Upper lobe of left lung (tissue), 6 donors: ENCODE results near the gene LRRC15. TPM values are rescaled to one million over a fixed set of nuclear protein-coding genes. Genes with fewer than 3 reads are reported as not detected.

ENCODE experiments used
- ATAC-seq, 2 donors: fragments of 200-7000 bp; cut with Tn5 transposase; one replicate each; pipeline ENCODE4 v1.9.1; 2022; ENCODE audit warnings: mild to moderate bottlenecking in 2 of 2, moderate library complexity in 2 of 2; ENCODE audit not compliant: low FRiP score in 2 of 2
- DNase-seq, 2 donors: peaks; one replicate each; pipeline ENCODE4 v3.0.0-alpha.2; 2019 to 2020
- H3K27ac ChIP-seq, 4 donors: fragments of 200-600 bp; sonication (generic); one replicate each; pipeline ENCODE4 v1.5.1; 2016 to 2019
- H3K27me3 ChIP-seq, 4 donors: fragments of 200-600 bp; sonication (generic); one replicate each; pipeline ENCODE4 v1.5.1; 2017 to 2019
- H3K36me3 ChIP-seq, 4 donors: fragments of 200-600 bp; sonication (generic); one replicate each; pipeline ENCODE4 v1.5.1; 2016 to 2019
- H3K4me1 ChIP-seq, 4 donors: fragments of 200-600 bp; sonication (generic); one replicate each; pipeline ENCODE4 v1.5.1; 2018 to 2019
- H3K4me3 ChIP-seq, 4 donors: fragments of 200-600 bp; sonication (generic); one replicate each; pipeline ENCODE4 v1.5.1; 2017 to 2019; ENCODE audit warnings: mild to moderate bottlenecking in 2 of 4, moderate library complexity in 1 of 4
- H3K9me3 ChIP-seq, 4 donors: fragments of 200-600 bp; sonication (generic); one replicate each; pipeline ENCODE4 v1.5.1; 2018 to 2019
- EP300 ChIP-seq, 4 donors: sonication (generic); formaldehyde crosslinking; IDR thresholded peaks; one replicate each; pipeline ENCODE4 v1.5.1; 2017; ENCODE audit warnings: antibody characterized with exemption in 4 of 4, control low read depth in 2 of 4
- POLR2A ChIP-seq, 4 donors: fragments of 450-650 bp; IDR thresholded peaks; one replicate each; pipeline ENCODE4 v1.5.1; 2016 to 2017; ENCODE audit warnings: antibody characterized with exemption in 4 of 4, mild to moderate bottlenecking in 2 of 4
- POLR2AphosphoS5 ChIP-seq, 2 donors: sonication (generic); formaldehyde crosslinking; IDR thresholded peaks; one replicate each; pipeline ENCODE4 v1.5.1; 2017; ENCODE audit warnings: antibody characterized with exemption in 2 of 2
- WGBS, 2 donors: methylation state at CpG; one replicate each; pipeline ENCODE4 v1.1.5; 2017 to 2018; 5-methylcytosine and 5-hydroxymethylcytosine counted together
- total RNA-seq, 6 donors: library from RNA; depleted of rRNA in 4 of 6; stranded (reverse); fragments of >200 nt in 4 of 6; gene quantifications; one replicate each; pipeline versions ENCODE4 v1.1.0 to v1.2.1, GENCODE V29; 2016 to 2021
- TF ChIP-seq, protein P1 (sequence below), 6 experiments: fragments of 450-650 bp in 4 of 6; fragments of 200-600 bp in 2 of 6; sonication (generic) in 2 of 6; IDR thresholded peaks; one replicate each; pipeline ENCODE4 v1.5.1; 2016 to 2019; ENCODE audit warnings: antibody characterized with exemption in 6 of 6
- donor health status: DM: no; HTN: no; CAD: no; lungs with moderate emphysema.
- donor health status: DM: no; HTN: yes; CAD: no; lungs with severe emphysema.

Gene LRRC15
- total RNA-seq, 6 donors from 2014 or later, result 0.15 to 1.1 (median 1.0) TPM; not detected in 3

DNA sequence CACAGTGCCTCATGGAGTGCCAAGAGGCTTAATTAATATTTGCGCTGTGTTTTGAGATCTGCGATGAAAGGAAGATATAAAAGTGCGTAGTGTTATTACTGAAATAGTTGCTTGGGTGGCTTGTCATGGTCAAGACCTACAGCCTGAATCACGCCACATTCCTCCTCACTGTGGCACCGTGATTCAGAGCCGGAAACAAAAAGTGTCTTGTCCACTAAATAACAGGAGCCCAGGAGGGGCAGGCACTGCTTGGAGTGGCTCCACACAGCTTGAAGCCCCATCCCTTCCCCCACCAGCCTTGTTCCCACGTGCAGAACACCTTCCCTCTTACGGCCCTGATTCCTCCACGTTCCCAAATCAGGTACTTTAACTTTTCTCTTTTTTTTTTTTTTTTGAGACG, 1.2 kb upstream of the LRRC15 start:
- TF ChIP-seq POLR2A (IDR thresholded peaks at IDR 0.05) (no peak), POLR2AphosphoS5 (IDR thresholded peaks at IDR 0.05) (no peak), EP300 (IDR thresholded peaks at IDR 0.05) (no peak)
- TF ChIP-seq, protein P1, sequence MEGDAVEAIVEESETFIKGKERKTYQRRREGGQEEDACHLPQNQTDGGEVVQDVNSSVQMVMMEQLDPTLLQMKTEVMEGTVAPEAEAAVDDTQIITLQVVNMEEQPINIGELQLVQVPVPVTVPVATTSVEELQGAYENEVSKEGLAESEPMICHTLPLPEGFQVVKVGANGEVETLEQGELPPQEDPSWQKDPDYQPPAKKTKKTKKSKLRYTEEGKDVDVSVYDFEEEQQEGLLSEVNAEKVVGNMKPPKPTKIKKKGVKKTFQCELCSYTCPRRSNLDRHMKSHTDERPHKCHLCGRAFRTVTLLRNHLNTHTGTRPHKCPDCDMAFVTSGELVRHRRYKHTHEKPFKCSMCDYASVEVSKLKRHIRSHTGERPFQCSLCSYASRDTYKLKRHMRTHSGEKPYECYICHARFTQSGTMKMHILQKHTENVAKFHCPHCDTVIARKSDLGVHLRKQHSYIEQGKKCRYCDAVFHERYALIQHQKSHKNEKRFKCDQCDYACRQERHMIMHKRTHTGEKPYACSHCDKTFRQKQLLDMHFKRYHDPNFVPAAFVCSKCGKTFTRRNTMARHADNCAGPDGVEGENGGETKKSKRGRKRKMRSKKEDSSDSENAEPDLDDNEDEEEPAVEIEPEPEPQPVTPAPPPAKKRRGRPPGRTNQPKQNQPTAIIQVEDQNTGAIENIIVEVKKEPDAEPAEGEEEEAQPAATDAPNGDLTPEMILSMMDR (IDR thresholded peaks at IDR 0.05), result no peak
- H3K36me3 ChIP-seq, result no peaks in the 10 kb centered on the region
- ATAC-seq (no peak), DNase-seq (no peak)
- peaks cover 0 to 4% (median 0%) of the 10 kb centered on the region in 4 donors for H3K27me3 ChIP-seq
- no peak overlapping the region for H3K27ac ChIP-seq
- 65 to 79% methylated on average over 10 of the region's 10 CpGs for WGBS, 2 donors
- H3K4me3 ChIP-seq, result no peak overlapping the region
- H3K4me1 ChIP-seq, result peaks cover 0 to 8% (median 3%) of the 10 kb centered on the region in 4 donors
- H3K9me3 ChIP-seq, result no peaks in the 10 kb centered on the region

DNA sequence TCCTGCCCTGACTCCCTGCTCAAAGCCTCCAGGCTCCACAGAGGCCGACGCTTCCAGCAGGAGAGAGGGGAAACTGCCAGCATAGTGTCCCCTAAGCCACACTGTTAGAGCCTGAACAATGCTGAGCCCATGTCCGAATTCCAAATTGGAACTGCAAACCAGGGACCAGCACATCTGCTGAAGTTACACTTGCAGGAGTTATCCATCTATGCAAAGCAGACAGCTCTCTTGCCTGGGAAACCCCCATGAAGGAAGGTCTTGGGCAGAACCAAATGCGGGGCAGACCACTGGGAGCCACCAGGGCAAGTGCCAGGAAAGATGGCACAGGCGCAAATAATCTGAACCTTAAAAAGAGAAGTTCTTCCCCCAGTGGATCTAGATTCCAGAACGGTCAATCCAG, 625 bp downstream of the LRRC15 start:
- H3K27me3 ChIP-seq, result peaks cover 0 to 4% (median 0%) of the 10 kb centered on the region in 4 donors
- H3K27ac ChIP-seq, result no peak overlapping the region
- TF ChIP-seq, protein P1 (IDR thresholded peaks at IDR 0.05), result no peak
- TF ChIP-seq EP300 (IDR thresholded peaks at IDR 0.05) (no peak), POLR2A (IDR thresholded peaks at IDR 0.05) (no peak), POLR2AphosphoS5 (IDR thresholded peaks at IDR 0.05) (no peak)
- H3K4me1 ChIP-seq, result peaks cover 0 to 8% (median 3%) of the 10 kb centered on the region in 4 donors
- no peak overlapping the region for H3K4me3 ChIP-seq
- no peaks in the 10 kb centered on the region for H3K36me3 ChIP-seq
- ATAC-seq (no peak), DNase-seq (no peak)
- 77% methylated on average over 6 of the region's 6 CpGs; no CpG with 5 or more reads in 1 of the 2 donors for WGBS, 2 donors
- no peaks in the 10 kb centered on the region for H3K9me3 ChIP-seq

DNA sequence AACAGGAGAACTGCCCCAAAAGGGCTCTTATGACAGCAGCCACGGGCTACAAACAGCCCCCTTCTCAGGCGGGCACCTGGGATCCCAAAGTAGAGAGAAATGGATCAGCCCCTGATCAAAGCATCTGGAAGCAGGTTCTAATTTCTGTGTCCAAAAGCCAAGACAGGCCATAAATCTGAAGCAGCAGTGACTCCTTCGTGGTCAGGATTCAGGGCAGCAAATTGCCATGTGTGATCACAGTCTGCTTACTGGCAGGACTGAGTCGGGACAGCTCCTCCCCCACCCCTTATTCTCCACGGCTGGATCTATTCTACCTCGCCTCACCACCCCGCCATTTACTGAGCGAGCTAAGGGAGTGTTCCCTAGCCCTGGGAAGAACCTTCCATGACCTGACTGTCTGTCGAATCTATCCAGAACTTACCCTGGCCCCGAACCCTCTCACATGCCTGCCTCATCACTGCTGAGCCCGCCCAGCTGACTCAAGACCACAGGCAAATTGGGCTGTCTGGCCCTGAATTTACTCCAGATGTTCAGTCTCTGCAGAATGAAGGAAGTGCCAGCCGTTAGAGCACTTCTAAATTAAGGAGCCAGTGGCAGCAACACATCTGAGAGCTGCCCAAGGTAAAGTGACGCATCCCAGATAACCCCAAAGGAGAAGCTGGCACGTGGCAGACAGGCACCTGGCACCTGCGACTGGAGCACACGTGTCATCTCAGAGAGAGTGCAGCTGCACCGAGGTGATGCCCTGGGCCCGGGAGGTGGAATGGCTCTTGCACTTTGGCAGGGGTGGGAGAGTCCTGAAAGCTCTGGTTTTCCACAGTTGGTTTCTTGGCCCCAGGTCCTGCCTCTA, 1.3 kb downstream of the LRRC15 start:
- WGBS, 2 donors, result 59 to 64% methylated on average over 15 to 18 of the region's 18 CpGs
- DNase-seq, result no peak
- no peak overlapping the region for H3K27ac ChIP-seq
- H3K36me3 ChIP-seq, result no peaks in the 10 kb centered on the region
- no peak overlapping the region for H3K4me3 ChIP-seq
- ATAC-seq, result peak in 1 of 2 donors; percentile 60
- no peaks in the 10 kb centered on the region for H3K9me3 ChIP-seq
- H3K4me1 ChIP-seq, result peaks cover 0 to 8% (median 3%) of the 10 kb centered on the region in 4 donors
- TF ChIP-seq POLR2A (IDR thresholded peaks at IDR 0.05), result no peak
- no peak for TF ChIP-seq EP300 (IDR thresholded peaks at IDR 0.05)
- TF ChIP-seq, protein P1 (IDR thresholded peaks at IDR 0.05), result no peak
- no peak for TF ChIP-seq POLR2AphosphoS5 (IDR thresholded peaks at IDR 0.05)
- peaks cover 0 to 4% (median 0%) of the 10 kb centered on the region in 4 donors for H3K27me3 ChIP-seq

DNA sequence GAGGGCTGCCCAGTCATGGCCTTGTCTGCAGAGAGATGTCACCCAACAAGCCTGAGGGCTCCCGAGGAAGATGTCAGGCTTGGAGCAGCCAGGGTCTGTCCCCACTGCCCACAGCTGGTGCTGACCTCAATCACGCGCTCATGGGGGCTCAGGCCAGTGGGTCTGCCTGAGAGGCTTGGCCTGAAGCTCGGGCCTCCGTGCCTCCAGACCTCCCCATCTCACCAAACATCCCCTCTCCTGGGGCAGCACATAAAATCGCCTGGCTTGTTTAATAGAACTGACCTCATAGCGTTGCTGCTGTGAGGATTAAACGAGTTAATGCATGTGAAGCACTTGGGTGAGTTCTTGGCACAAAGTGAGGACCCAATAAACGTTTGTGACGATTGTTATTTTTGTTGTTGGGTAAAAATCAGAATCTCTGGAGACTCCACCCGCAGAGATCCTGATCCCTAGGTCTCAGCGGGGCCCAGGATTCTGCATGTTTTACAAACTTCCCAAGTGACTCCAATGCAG, 3.5 kb downstream of the LRRC15 start:
- TF ChIP-seq EP300 (IDR thresholded peaks at IDR 0.05) (no peak), POLR2AphosphoS5 (IDR thresholded peaks at IDR 0.05) (no peak), POLR2A (IDR thresholded peaks at IDR 0.05) (no peak)
- TF ChIP-seq, protein P1 (IDR thresholded peaks at IDR 0.05), result no peak
- Histone ChIP-seq H3K36me3 (no peaks in the 10 kb centered on the region), H3K4me3 (no peak overlapping the region), H3K9me3 (no peaks in the 10 kb centered on the region), H3K27me3 (peaks cover 0 to 4% (median 0%) of the 10 kb centered on the region in 4 donors), H3K4me1 (peaks cover 0 to 8% (median 3%) of the 10 kb centered on the region in 4 donors), H3K27ac (no peak overlapping the region)
- 84 to 87% methylated on average over 7 to 12 of the region's 12 CpGs for WGBS, 2 donors
- DNase-seq (no peak), ATAC-seq (no peak)
